Measurements from ENCODE around the gene GRPEL1.

- TF ChIP-seq CTCF (IDR thresholded peaks at IDR 0.05; ENCODE audit: low read depth, low read length): no peak
- no peak for TF ChIP-seq EZH2phosphoT487 (IDR thresholded peaks at IDR 0.05; ENCODE audit: low read depth)
Measured at GRCh38 chr4:7044137-7044930, 23.5 kb downstream of the GRPEL1 start.
